H1 (cell line): ENCODE results near the gene YEATS4. TPM values are rescaled to one million over a fixed set of nuclear protein-coding genes. Genes with fewer than 3 reads are reported as not detected.

Source experiments
- CTCF ChIA-PET: fragments of 300-600 bp; sonication (Branson Sonifier 250); formaldehyde crosslinking; loops from one replicate; lab custom pipeline; 2021; ENCODE audit not compliant: partially characterized antibody; lab: Charles Lee
- POLR2A ChIA-PET: fragments of 300-600 bp; sonication (Branson Sonifier 250); formaldehyde crosslinking; loops from one replicate; lab custom pipeline; 2021; ENCODE audit warnings: inconsistent platforms; ENCODE audit not compliant: partially characterized antibody; lab: Charles Lee
- DNase-seq, 2 experiments: peaks; one replicate each; pipeline versions ENCODE4 v3.0.0 to v3.0.0-alpha.2; 2010 to 2022; ENCODE audit warnings: low spot score in 2 of 2, low read depth in 1 of 2, mixed read lengths in 1 of 2
- FAIRE-seq: peaks from 2 replicates; lab custom pipeline; 2011; peaks lifted over from hg19 to GRCh38; lab: Jason Lieb, UNC
- H2AFZ ChIP-seq: 2 replicates; pipeline ENCODE4 v1.8.1; 2012; ENCODE audit warnings: low read length, inconsistent platforms
- H2AK5ac ChIP-seq: 2 replicates; pipeline ENCODE4 v1.6.1; 2013; ENCODE audit warnings: low read depth, low read length
- H2BK120ac ChIP-seq: replicated peaks from 2 replicates; pipeline ENCODE3; 2013; ENCODE audit warnings: low read depth, low read length, inconsistent platforms
- H2BK12ac ChIP-seq: 2 replicates; pipeline ENCODE4 v1.6.1; 2013; ENCODE audit warnings: low read depth, low read length
- H2BK15ac ChIP-seq: 2 replicates; pipeline ENCODE4 v1.6.1; 2013; ENCODE audit warnings: low read length
- H2BK20ac ChIP-seq: 2 replicates; pipeline ENCODE4 v1.6.1; 2013; ENCODE audit warnings: low read length
- H2BK5ac ChIP-seq: 2 replicates; pipeline ENCODE4 v1.6.1; 2013; ENCODE audit warnings: low read depth, low read length
- H3K14ac ChIP-seq: 2 replicates; pipeline ENCODE4 v1.6.1; 2013; ENCODE audit warnings: inconsistent platforms; ENCODE audit not compliant: insufficient read length
- H3K18ac ChIP-seq: 2 replicates; pipeline ENCODE4 v1.6.1; 2013; ENCODE audit warnings: low read length; ENCODE audit errors: extremely low read depth
- H3K23ac ChIP-seq: 2 replicates; pipeline ENCODE4 v1.6.1; 2013; ENCODE audit warnings: inconsistent platforms; ENCODE audit not compliant: insufficient read length
- H3K23me2 ChIP-seq: 2 replicates; pipeline ENCODE4 v1.6.1; 2013; ENCODE audit warnings: low read depth, low read length
- H3K27ac ChIP-seq: 2 replicates; pipeline ENCODE4 v1.6.1; 2011; ENCODE audit warnings: low read depth, low read length, inconsistent platforms
- H3K27me3 ChIP-seq, 4 experiments: replicated peaks in 1 of 4; 1 replicate in 1 of 4; 2 replicates in 3 of 4; pipeline versions ENCODE4 v1.6.1 to v1.8.1; 2011 to 2013; ENCODE audit warnings: low read length in 3 of 4, mild to moderate bottlenecking in 3 of 4, inconsistent platforms in 2 of 4, mixed read lengths in 2 of 4, moderate library complexity in 1 of 4; ENCODE audit not compliant: control insufficient read depth in 3 of 4, insufficient read depth in 3 of 4; ENCODE audit errors: extremely low read depth in 1 of 4
- H3K36me3 ChIP-seq, 4 experiments: 2 replicates each; pipeline versions ENCODE4 v1.6.1 to v1.8.1; 2011 to 2013; ENCODE audit warnings: mild to moderate bottlenecking in 4 of 4, low read length in 3 of 4, moderate library complexity in 2 of 4, control low read depth in 1 of 4, inconsistent platforms in 1 of 4; ENCODE audit not compliant: insufficient read depth in 4 of 4, control insufficient read depth in 2 of 4
- H3K4ac ChIP-seq: replicated peaks from 2 replicates; pipeline ENCODE3; 2013; ENCODE audit warnings: low read length, low read depth, mixed read lengths, inconsistent platforms; ENCODE audit not compliant: insufficient read length
- H3K4me1 ChIP-seq, 4 experiments: replicated peaks in 1 of 4; 1 replicate in 1 of 4; 2 replicates in 3 of 4; pipeline versions ENCODE4 v1.6.1 to v1.8.1; 2011 to 2013; ENCODE audit warnings: low read length in 3 of 4, inconsistent platforms in 2 of 4, mixed read lengths in 1 of 4; ENCODE audit not compliant: insufficient read depth in 4 of 4, control insufficient read depth in 3 of 4
- H3K4me2 ChIP-seq, 2 experiments: 2 replicates each; pipeline versions ENCODE4 v1.6.1 to v1.8.1; 2011 to 2013; ENCODE audit warnings: low read depth in 2 of 2, low read length in 2 of 2, control low read depth in 1 of 2, inconsistent platforms in 1 of 2, mild to moderate bottlenecking in 1 of 2; ENCODE audit not compliant: insufficient read depth in 1 of 2
- H3K4me3 ChIP-seq, 4 experiments: fragments of 200-600, 300-600 bp in 1 of 4; sonication (generic), shearing (Covaris generic), sonication (Bioruptor Twin) in 1 of 4; 2 replicates each; pipeline versions ENCODE4 v1.5.1 to v1.8.1; 2011 to 2016; ENCODE audit warnings: low read length in 4 of 4, low read depth in 3 of 4, control low read depth in 2 of 4, inconsistent platforms in 2 of 4, mild to moderate bottlenecking in 2 of 4, mixed read lengths in 1 of 4, moderate library complexity in 1 of 4; ENCODE audit not compliant: insufficient read depth in 2 of 4; ENCODE audit errors: extremely low read depth in 1 of 4
- H3K56ac ChIP-seq: replicated peaks from 2 replicates; pipeline ENCODE3; 2013; ENCODE audit warnings: low read depth, mild to moderate bottlenecking, mixed read lengths, low read length, inconsistent platforms; ENCODE audit not compliant: insufficient read length
- H3K79me1 ChIP-seq: 2 replicates; pipeline ENCODE4 v1.6.1; 2013; ENCODE audit warnings: low read depth, low read length, control low read depth
- H3K79me2 ChIP-seq, 2 experiments: 2 replicates each; pipeline versions ENCODE4 v1.6.1 to v1.8.1; 2012 to 2013; ENCODE audit warnings: low read length in 2 of 2, mild to moderate bottlenecking in 2 of 2, inconsistent platforms in 1 of 2; ENCODE audit not compliant: insufficient read depth in 2 of 2, control insufficient read depth in 1 of 2
- H3K9ac ChIP-seq, 4 experiments: replicated peaks in 1 of 4; 1 replicate in 1 of 4; 2 replicates in 3 of 4; pipeline versions ENCODE4 v1.6.1 to v1.8.1; 2011 to 2013; ENCODE audit warnings: low read depth in 3 of 4, low read length in 3 of 4, control low read depth in 2 of 4, mild to moderate bottlenecking in 2 of 4, moderate library complexity in 2 of 4, inconsistent platforms in 1 of 4; ENCODE audit errors: extremely low read depth in 1 of 4
- H3K9me3 ChIP-seq, 2 experiments: 2 replicates each; pipeline versions ENCODE4 v1.6.1 to v1.8.1; 2012 to 2013; ENCODE audit warnings: mild to moderate bottlenecking in 2 of 2, moderate library complexity in 2 of 2, control low read depth in 1 of 2, inconsistent platforms in 1 of 2, low read depth in 1 of 2, low read length in 1 of 2, mixed read lengths in 1 of 2; ENCODE audit not compliant: insufficient read depth in 2 of 2
- H4K20me1 ChIP-seq, 2 experiments: replicated peaks in 1 of 2; 2 replicates each; pipeline versions ENCODE3 to v1.8.1; 2011 to 2013; ENCODE audit warnings: inconsistent platforms in 2 of 2, low read length in 2 of 2, mild to moderate bottlenecking in 1 of 2; ENCODE audit not compliant: insufficient read depth in 2 of 2, control insufficient read depth in 1 of 2
- H4K5ac ChIP-seq: 2 replicates; pipeline ENCODE4 v1.6.1; 2013; ENCODE audit warnings: low read length, low read depth, mixed read lengths, inconsistent platforms; ENCODE audit not compliant: insufficient read length
- H4K8ac ChIP-seq: 2 replicates; pipeline ENCODE4 v1.8.0; 2013; ENCODE audit warnings: mild to moderate bottlenecking, moderate library complexity, low read length, inconsistent platforms; ENCODE audit not compliant: insufficient read depth; ENCODE audit errors: extremely low read depth
- H4K91ac ChIP-seq: replicated peaks from 2 replicates; pipeline ENCODE3; 2013; ENCODE audit warnings: low read length, mixed read lengths, inconsistent platforms; ENCODE audit not compliant: insufficient read length
- EZH2 ChIP-seq: fragments of 200-600 bp; sonication (generic); IDR thresholded peaks from 2 replicates; pipeline ENCODE4 v1.7.1; 2012; ENCODE audit warnings: low read depth, mild to moderate bottlenecking, moderate library complexity, low read length, inconsistent platforms; ENCODE audit not compliant: severe bottlenecking
- KDM4A ChIP-seq: IDR thresholded peaks from one replicate; pipeline ENCODE4 v1.7.1; 2012; ENCODE audit warnings: low read depth, mild to moderate bottlenecking, moderate library complexity, low read length, inconsistent platforms; ENCODE audit not compliant: severe bottlenecking
- SP1 ChIP-seq: IDR thresholded peaks from 2 replicates; pipeline ENCODE4 v1.6.1; 2011; ENCODE audit warnings: low read depth, low read length
- WGBS, 2 experiments: shearing (Covaris generic) in 1 of 2; methylation state at CpG; one replicate each; pipeline versions ENCODE4 v1.1.6 to v1.1.7; 2013 to 2015; ENCODE audit warnings: low lambda C conversion rate in 2 of 2, mixed read lengths in 2 of 2, inconsistent platforms in 1 of 2, low coverage in 1 of 2, missing lambda C conversion rate in 1 of 2; ENCODE audit not compliant: insufficient replicate concordance in 2 of 2, insufficient coverage in 1 of 2, insufficient read length in 1 of 2; ENCODE audit errors: extremely low coverage in 1 of 2, missing lambda C conversion rate in 1 of 2; 5-methylcytosine and 5-hydroxymethylcytosine counted together
- polyA plus RNA-seq, 7 experiments: library from polyadenylated mRNA; depleted of rRNA in 3 of 7; stranded (reverse) in 5 of 7; unstranded in 2 of 7; fragments of >200 nt in 5 of 7; fragments of 200-250 nt in 2 of 7; gene quantifications; 1 replicate in 5 of 7; 2 replicates in 1 of 7; 4 replicates in 1 of 7; pipeline versions ENCODE4 v1.2.1 to v1.2.3, GENCODE V29; 2011 to 2013; ENCODE audit warnings: missing spikeins in 2 of 7, mixed read lengths in 2 of 7
- total RNA-seq: library from RNA; stranded (reverse); fragmentation: NEBNext Ultra II Directional; extraction: Animal tissue kit (Norgen Biotek cat#: 25700); gene quantifications from 2 replicates; pipeline ENCODE4 v1.2.1, GENCODE V29; 2021

Gene YEATS4
- total and polyA plus RNA-seq, 2 of the 8 experiments (the other 6 are each of a cell fraction or from before 2014, with no cell fraction given) = 25.7 to 32.5 TPM

GRCh38 chr12:69417231-69417630, 57.7 kb downstream of the YEATS4 start:
- 93% methylated on average over 5 of the region's 5 CpGs; no CpG with 5 or more reads in 1 of the 2 experiments for WGBS, 2 experiments
- Histone ChIP-seq H3K36me3 (no peaks in the 10 kb centered on the region; a peak in 1 of 8 replicates), H3K79me2 (no peaks in the 10 kb centered on the region), H3K27me3 (no peaks in the 10 kb centered on the region), H3K23ac (no peak overlapping the region), H3K56ac (no peak overlapping the region), H4K91ac (no peak overlapping the region), H2BK120ac (no peak overlapping the region), H2BK20ac (no peak overlapping the region), H3K27ac (no peak overlapping the region), H4K5ac (no peak overlapping the region), H3K9ac (no peak overlapping the region), H4K20me1 (no peaks in the 10 kb centered on the region), H3K14ac (no peak overlapping the region), H2AK5ac (no peak overlapping the region), H3K23me2 (no peaks in the 10 kb centered on the region), H3K4me1 (peaks cover 0 to 5% (median 2%) of the 10 kb centered on the region in 4 experiments; a peak in 4 of 7 replicates), H2AFZ (no peak overlapping the region), H3K9me3 (no peaks in the 10 kb centered on the region), H2BK12ac (no peak overlapping the region; the same call in 1 of the 2 replicates), H4K8ac (no peak overlapping the region), H2BK15ac (no peak overlapping the region), H3K18ac (no peak overlapping the region), H3K79me1 (no peaks in the 10 kb centered on the region), H3K4ac (no peak overlapping the region), H3K4me2 (no peak overlapping the region), H2BK5ac (no peak overlapping the region), H3K4me3 (no peak overlapping the region)
- TF ChIP-seq EZH2 (no peak), SP1 (no peak), KDM4A (no peak)
- ChIA-PET CTCF (interaction anchor here (0.6 to 1.5 kb wide), 8 partner anchors 10 to 224 kb away, joined by 3 to 4 read pairs (median 3); partner anchors contain the start of gene FRS2), POLR2A (no interaction called here)
- FAIRE-seq (no peak), DNase-seq (no peak)
